ENCODE results near the gene NAA80. TPM values are rescaled to one million over a fixed set of nuclear protein-coding genes. Genes with fewer than 3 reads are reported as not detected.

The NAA80 gene
- total and polyA plus RNA-seq, 7 experiments from 2014 or later = 13.7 to 44.9 (median 30.7) TPM

GRCh38 chr3:50322386-50323091, 23.3 kb upstream of the NAA80 start, which contains the start of gene HYAL2:
HYAL2 (minus strand) TSS chr3:50322745; CDS start chr3:50320489, 2,256 bp downstream.
- H3K4me1 ChIP-seq (ENCODE audit: control insufficient read depth in 2 of 2, insufficient read depth in 2 of 2, low read length in 2 of 2) = peaks cover 15 to 23% of the 10 kb centered on the region in 2 donors
- Mint-ChIP-seq H3K27ac (peak within 1 kb of the TSS; percentile 40 to 96 (median 93)), H3K27me3 (no peaks in the 10 kb centered on the region), H3K9me3 (no peaks in the 10 kb centered on the region), H3K36me3 (peaks cover 0 to 4% (median 0%) of the 10 kb centered on the region in 5 donors), H3K4me1 (peaks cover 17 to 49% (median 39%) of the 10 kb centered on the region in 7 donors), H3K4me3 (peak within 1 kb of the TSS; percentile 74 to 90 (median 82))
- peak within 1 kb of the TSS; percentile 95 for H3K27ac ChIP-seq (ENCODE audit: low read depth, low read length)
- POLR2A ChIA-PET = interaction anchor here (1.3 to 34.0 kb wide), 3 partner anchors 14 to 34 kb away, joined by 5 to 656 read pairs (median 27); partner anchors contain the start of genes CYB561D2, NPRL2, RASSF1 and TMEM115
- ATAC-seq (no peak), DNase-seq (no peak)
- peaks cover 0 to 14% (median 0%) of the 10 kb centered on the region in 3 experiments for H3K36me3 ChIP-seq (ENCODE audit: control insufficient read depth in 2 of 3, insufficient read depth in 3 of 3, low read length in 3 of 3)
- peak within 1 kb of the TSS; percentile 97 for H3K4me3 ChIP-seq (ENCODE audit: low read length)
- CTCF ChIA-PET = interaction anchor here (0.6 to 2.7 kb wide), 4 partner anchors 14 to 30 kb away, joined by 3 to 13 read pairs (median 3); partner anchors contain the start of genes HYAL3, IFRD2 and NAA80
- no peaks in the 10 kb centered on the region for H3K27me3 ChIP-seq (ENCODE audit: control insufficient read depth in 2 of 2, insufficient read depth in 2 of 2, low read length in 2 of 2)
- no peaks in the 10 kb centered on the region for H3K9me3 ChIP-seq (ENCODE audit: control insufficient read depth in 2 of 3, low read length in 3 of 3)
- intact Hi-C loops (cut with micrococcal nuclease) = no loop called here

DNA sequence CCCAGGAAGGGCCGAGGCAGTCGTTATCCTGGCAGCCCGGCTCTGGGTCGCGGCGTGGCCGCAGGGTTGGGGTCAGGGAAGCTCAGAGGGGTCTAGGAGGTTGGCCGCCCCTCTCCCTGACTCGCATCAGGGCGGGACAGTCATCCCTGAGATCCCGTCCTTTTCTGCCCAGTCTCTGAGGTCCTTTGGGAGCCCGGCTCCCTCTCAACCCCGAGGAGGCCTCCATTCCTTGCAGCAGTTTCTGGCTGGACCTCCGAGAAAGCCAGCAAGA, 22.8 kb upstream of the NAA80 start:
- Histone ChIP-seq H3K4me1 (ENCODE audit: control insufficient read depth in 2 of 2, insufficient read depth in 2 of 2, low read length in 2 of 2) (peaks cover 11 to 23% of the 10 kb centered on the region in 2 donors), H3K9me3 (ENCODE audit: control insufficient read depth in 2 of 3, low read length in 3 of 3) (no peaks in the 10 kb centered on the region), H3K27me3 (ENCODE audit: control insufficient read depth in 2 of 2, insufficient read depth in 2 of 2, low read length in 2 of 2) (no peaks in the 10 kb centered on the region), H3K27ac (ENCODE audit: low read depth, low read length) (peak overlapping the region; percentile 95), H3K36me3 (ENCODE audit: control insufficient read depth in 2 of 3, insufficient read depth in 3 of 3, low read length in 3 of 3) (peaks cover 0 to 14% (median 0%) of the 10 kb centered on the region in 3 experiments), H3K4me3 (ENCODE audit: low read length) (peak overlapping the region; percentile 97)
- Mint-ChIP-seq H3K9me3 (no peaks in the 10 kb centered on the region), H3K27me3 (no peaks in the 10 kb centered on the region), H3K4me3 (peak overlapping the region in 7 of 10 donors; percentile 35 to 90 (median 81)), H3K36me3 (peaks cover 0 to 4% (median 0%) of the 10 kb centered on the region in 5 donors), H3K27ac (peak overlapping the region in 2 of 9 donors; percentile 91 to 93), H3K4me1 (peaks cover 17 to 45% (median 35%) of the 10 kb centered on the region in 7 donors)
- no peak for ATAC-seq
- POLR2A ChIA-PET = interaction anchor here (1.3 to 34.0 kb wide), 4 partner anchors 15 to 34 kb away, joined by 5 to 656 read pairs (median 20); partner anchors contain the start of genes CYB561D2, HYAL3, NAA80 and NPRL2
- intact Hi-C loops (cut with micrococcal nuclease) = no loop called here
- CTCF ChIA-PET = interaction anchor here (1.2 kb wide), 1 partner anchor 43 kb away, joined by 4 read pairs; no protein-coding TSS in a partner anchor
- DNase-seq = no peak

DNA sequence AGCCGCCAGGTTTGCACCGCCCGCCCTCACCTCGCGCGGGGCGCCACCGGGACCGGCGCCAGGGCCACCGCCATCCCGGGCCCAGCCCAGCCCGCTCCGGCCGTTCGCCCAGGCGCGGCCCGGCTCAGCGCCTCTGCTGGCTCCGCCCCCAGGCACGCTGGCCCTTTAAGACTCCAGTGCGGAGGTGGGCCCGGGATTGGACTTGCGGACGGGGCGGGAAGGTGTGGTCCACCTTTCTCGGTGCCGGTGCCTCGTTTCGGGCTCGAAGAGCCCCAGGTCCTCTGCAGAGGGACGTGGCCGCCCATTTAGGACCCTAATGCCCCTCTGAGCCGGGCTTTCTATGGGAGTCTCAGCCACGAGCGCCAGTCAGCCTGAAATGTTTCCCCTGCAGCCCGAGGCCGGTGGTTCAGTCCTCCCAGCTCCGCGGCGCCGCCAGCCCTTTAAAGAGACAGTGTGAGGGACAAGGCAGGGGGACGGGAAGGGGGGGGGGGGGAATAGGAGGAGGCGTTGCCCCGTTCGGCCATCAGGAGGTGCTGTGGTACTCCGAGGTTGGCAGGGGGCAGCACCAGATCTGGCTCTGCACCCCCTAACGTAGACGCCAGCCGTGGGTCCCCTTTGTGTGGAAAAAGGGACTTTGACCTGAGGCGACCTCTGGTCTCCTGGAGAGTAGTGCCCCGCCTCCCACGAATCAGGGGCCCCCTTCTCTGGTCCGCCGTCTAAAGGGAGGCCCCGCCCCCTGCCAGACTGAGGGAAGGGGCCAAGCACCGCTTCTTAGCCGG, 22.3 kb upstream of the NAA80 start:
- intact Hi-C loops (cut with micrococcal nuclease) = loop anchor here (1.0 to 2.0 kb wide), 10 partner anchors 15 to 648 kb away; partner anchors contain the start of genes HYAL3 (in 2 of the 2), NAA80 (in 2 of the 2), CYB561D2 (in 1 of the 2) and IFRD2 (in 1 of the 2)
- no peaks in the 10 kb centered on the region for H3K9me3 Mint-ChIP-seq
- Histone ChIP-seq H3K4me1 (ENCODE audit: control insufficient read depth in 2 of 2, insufficient read depth in 2 of 2, low read length in 2 of 2) (peaks cover 12 to 21% of the 10 kb centered on the region in 2 donors), H3K27ac (ENCODE audit: low read depth, low read length) (peak overlapping the region; percentile 95), H3K9me3 (ENCODE audit: control insufficient read depth in 2 of 3, low read length in 3 of 3) (no peaks in the 10 kb centered on the region), H3K36me3 (ENCODE audit: control insufficient read depth in 2 of 3, insufficient read depth in 3 of 3, low read length in 3 of 3) (peaks cover 0 to 14% (median 0%) of the 10 kb centered on the region in 3 experiments), H3K4me3 (ENCODE audit: low read length) (peak overlapping the region; percentile 97), H3K27me3 (ENCODE audit: control insufficient read depth in 2 of 2, insufficient read depth in 2 of 2, low read length in 2 of 2) (no peaks in the 10 kb centered on the region)
- peaks cover 21 to 45% (median 36%) of the 10 kb centered on the region in 7 donors for H3K4me1 Mint-ChIP-seq
- H3K27me3 Mint-ChIP-seq = no peaks in the 10 kb centered on the region
- ChIA-PET CTCF (interaction anchor here (0.7 to 1.2 kb wide), 3 partner anchors 16 to 43 kb away, joined by 3 to 4 read pairs (median 3); partner anchors contain the start of genes HYAL3 and NAA80), POLR2A (interaction anchor here (1.3 to 34.0 kb wide), 4 partner anchors 15 to 35 kb away, joined by 5 to 656 read pairs (median 20); partner anchors contain the start of genes CYB561D2, HYAL3, NAA80 and NPRL2)
- peaks cover 0 to 7% (median 0%) of the 10 kb centered on the region in 5 donors for H3K36me3 Mint-ChIP-seq
- ATAC-seq (peak; percentile 83), DNase-seq (peak; percentile 67 to 90 (median 83))
- H3K4me3 Mint-ChIP-seq = peak overlapping the region; percentile 74 to 90 (median 82)
- H3K27ac Mint-ChIP-seq = peak overlapping the region; percentile 40 to 96 (median 93)

- peak overlapping the region; percentile 95 for H3K27ac ChIP-seq (ENCODE audit: low read depth, low read length)
- ChIA-PET CTCF (interaction anchor here (0.7 to 1.2 kb wide), 5 partner anchors 15 to 44 kb away, joined by 3 to 5 read pairs (median 3); partner anchors contain the start of genes HYAL3 and NAA80), POLR2A (interaction anchor here (1.0 to 34.0 kb wide), 4 partner anchors 16 to 36 kb away, joined by 4 to 656 read pairs (median 20); partner anchors contain the start of genes CYB561D2, HYAL3, NAA80 and NPRL2)
- no peaks in the 10 kb centered on the region for H3K27me3 Mint-ChIP-seq
- H3K4me1 Mint-ChIP-seq = peaks cover 26 to 45% (median 39%) of the 10 kb centered on the region in 7 donors
- peak overlapping the region in 8 of 9 donors; percentile 62 to 93 (median 88) for H3K27ac Mint-ChIP-seq
- peaks cover 0 to 10% (median 0%) of the 10 kb centered on the region in 3 experiments for H3K36me3 ChIP-seq (ENCODE audit: control insufficient read depth in 2 of 3, insufficient read depth in 3 of 3, low read length in 3 of 3)
- intact Hi-C loops (cut with micrococcal nuclease) = loop anchor here (1.0 to 2.0 kb wide), 10 partner anchors 16 to 648 kb away; partner anchors contain the start of genes HYAL3 (in 2 of the 2), NAA80 (in 2 of the 2), CYB561D2 (in 1 of the 2) and IFRD2 (in 1 of the 2)
- H3K4me3 ChIP-seq (ENCODE audit: low read length) = peak overlapping the region; percentile 97
- peak overlapping the region; percentile 84 to 96 (median 92) for H3K4me3 Mint-ChIP-seq
- ATAC-seq (peak; percentile 58), DNase-seq (peak in 3 of 9 donors; percentile 46 to 86 (median 49))
- no peaks in the 10 kb centered on the region for H3K27me3 ChIP-seq (ENCODE audit: control insufficient read depth in 2 of 2, insufficient read depth in 2 of 2, low read length in 2 of 2)
- H3K4me1 ChIP-seq (ENCODE audit: control insufficient read depth in 2 of 2, insufficient read depth in 2 of 2, low read length in 2 of 2) = peaks cover 14 to 27% of the 10 kb centered on the region in 2 donors
- H3K36me3 Mint-ChIP-seq = peaks cover 0 to 10% (median 0%) of the 10 kb centered on the region in 5 donors
- H3K9me3 ChIP-seq (ENCODE audit: control insufficient read depth in 2 of 3, low read length in 3 of 3) = no peaks in the 10 kb centered on the region
- H3K9me3 Mint-ChIP-seq = no peaks in the 10 kb centered on the region
Measured at GRCh38 chr3:50320853-50321335, 21.7 kb upstream of the NAA80 start.

- ChIA-PET POLR2A (interaction anchor here (0.9 to 34.0 kb wide), 6 partner anchors 17 to 36 kb away, joined by 3 to 656 read pairs (median 8); partner anchors contain the start of genes CYB561D2, HYAL3, IFRD2 and NAA80), CTCF (interaction anchor here (1.0 to 1.1 kb wide), 3 partner anchors 16 to 32 kb away, joined by 3 to 5 read pairs (median 3); partner anchors contain the start of genes HYAL3 and NAA80)
- intact Hi-C loops (cut with micrococcal nuclease) = loop anchor here (2.0 kb wide), 2 partner anchors 17 to 93 kb away; no protein-coding TSS in a partner anchor
- Mint-ChIP-seq H3K4me3 (peak overlapping the region; percentile 84 to 96 (median 92)), H3K36me3 (peaks cover 0 to 10% (median 0%) of the 10 kb centered on the region in 5 donors), H3K27ac (peak overlapping the region in 5 of 9 donors; percentile 4 to 91 (median 41)), H3K4me1 (peaks cover 26 to 48% (median 39%) of the 10 kb centered on the region in 7 donors), H3K9me3 (no peaks in the 10 kb centered on the region), H3K27me3 (no peaks in the 10 kb centered on the region)
- H3K36me3 ChIP-seq (ENCODE audit: control insufficient read depth in 2 of 3, insufficient read depth in 3 of 3, low read length in 3 of 3) = peaks cover 0 to 1% (median 0%) of the 10 kb centered on the region in 3 experiments
- H3K27me3 ChIP-seq (ENCODE audit: control insufficient read depth in 2 of 2, insufficient read depth in 2 of 2, low read length in 2 of 2) = no peaks in the 10 kb centered on the region
- peaks cover 14 to 28% of the 10 kb centered on the region in 2 donors for H3K4me1 ChIP-seq (ENCODE audit: control insufficient read depth in 2 of 2, insufficient read depth in 2 of 2, low read length in 2 of 2)
- H3K9me3 ChIP-seq (ENCODE audit: control insufficient read depth in 2 of 3, low read length in 3 of 3) = no peaks in the 10 kb centered on the region
- no peak for DNase-seq
- H3K4me3 ChIP-seq (ENCODE audit: low read length) = peak overlapping the region; percentile 97
- ATAC-seq = no peak
- peak overlapping the region; percentile 95 for H3K27ac ChIP-seq (ENCODE audit: low read depth, low read length)
Measured at GRCh38 chr3:50319894-50320625, 20.9 kb upstream of the NAA80 start.
